LNCaP clone FGC (cell line): ENCODE data around the gene FAHD1.
"Not testable (repeated sequence)": the region's sequence is repeated elsewhere in the genome, so short reads cannot be mapped to it uniquely, and the experiment has no call there.

Experiments used
- DNase-seq: peaks from one replicate; pipeline ENCODE4 v3.0.0-alpha.2; 2011; ENCODE audit warnings: low read depth
- H3K4me3 ChIP-seq: 2 replicates; pipeline ENCODE4 v1.5.1; 2011; ENCODE audit warnings: mild to moderate bottlenecking, low read depth, low read length, control low read depth
- TF ChIP-seq, protein P1 (sequence below): IDR thresholded peaks from 2 replicates; pipeline ENCODE4 v1.5.1; 2012; ENCODE audit warnings: mild to moderate bottlenecking; ENCODE audit not compliant: control insufficient read depth, insufficient read depth; ENCODE audit errors: extremely low read depth

FAHD1 gene

DNA sequence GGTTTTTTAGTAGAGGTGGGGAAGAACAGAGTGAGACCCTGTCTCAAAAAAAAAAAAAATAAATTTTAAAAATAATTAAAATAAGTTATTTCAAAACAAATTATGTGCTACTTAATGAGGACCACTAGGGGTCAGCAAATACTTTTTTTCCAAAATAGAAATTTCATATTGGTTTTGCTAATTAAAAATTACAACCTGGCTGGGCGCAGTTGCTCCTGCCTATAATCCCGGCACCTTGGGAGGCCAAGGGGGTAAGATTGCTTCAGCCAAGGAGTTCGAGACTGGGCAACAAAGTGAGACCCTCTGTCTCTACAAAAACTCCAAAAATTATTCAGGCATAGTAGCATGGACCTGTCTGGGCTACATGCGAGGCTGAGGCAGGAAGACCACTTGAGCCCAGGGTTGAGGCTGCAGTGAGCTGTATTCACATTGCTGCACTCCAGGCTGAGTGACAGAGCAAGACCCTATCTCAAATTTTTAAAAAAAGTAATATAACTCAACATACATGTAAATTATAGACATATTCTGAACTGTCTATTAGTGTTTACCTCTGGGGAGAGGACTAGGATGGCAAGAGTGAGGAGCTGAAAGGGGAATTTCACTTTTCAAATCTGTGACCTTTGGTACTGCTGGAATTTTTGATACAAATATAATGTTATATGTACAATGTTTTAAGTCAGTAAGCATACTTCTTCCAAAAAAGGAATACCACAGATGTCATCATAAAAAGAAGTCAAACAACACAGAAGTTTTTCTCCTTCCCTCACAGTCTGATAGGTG lies 36.9 kb downstream of the FAHD1 start:
- DNase-seq: no peak
- no peak overlapping the region for H3K4me3 ChIP-seq
- TF ChIP-seq, protein P1, sequence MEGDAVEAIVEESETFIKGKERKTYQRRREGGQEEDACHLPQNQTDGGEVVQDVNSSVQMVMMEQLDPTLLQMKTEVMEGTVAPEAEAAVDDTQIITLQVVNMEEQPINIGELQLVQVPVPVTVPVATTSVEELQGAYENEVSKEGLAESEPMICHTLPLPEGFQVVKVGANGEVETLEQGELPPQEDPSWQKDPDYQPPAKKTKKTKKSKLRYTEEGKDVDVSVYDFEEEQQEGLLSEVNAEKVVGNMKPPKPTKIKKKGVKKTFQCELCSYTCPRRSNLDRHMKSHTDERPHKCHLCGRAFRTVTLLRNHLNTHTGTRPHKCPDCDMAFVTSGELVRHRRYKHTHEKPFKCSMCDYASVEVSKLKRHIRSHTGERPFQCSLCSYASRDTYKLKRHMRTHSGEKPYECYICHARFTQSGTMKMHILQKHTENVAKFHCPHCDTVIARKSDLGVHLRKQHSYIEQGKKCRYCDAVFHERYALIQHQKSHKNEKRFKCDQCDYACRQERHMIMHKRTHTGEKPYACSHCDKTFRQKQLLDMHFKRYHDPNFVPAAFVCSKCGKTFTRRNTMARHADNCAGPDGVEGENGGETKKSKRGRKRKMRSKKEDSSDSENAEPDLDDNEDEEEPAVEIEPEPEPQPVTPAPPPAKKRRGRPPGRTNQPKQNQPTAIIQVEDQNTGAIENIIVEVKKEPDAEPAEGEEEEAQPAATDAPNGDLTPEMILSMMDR: peak; percentile 36

- no peak overlapping the region for H3K4me3 ChIP-seq
- DNase-seq: no peak
- TF ChIP-seq, protein P1: no peak
Observed at GRCh38 chr16:1865902-1866690, 39.1 kb downstream of the FAHD1 start.

GRCh38 chr16:1870365-1871082 lies 43.5 kb downstream of the FAHD1 start:
- DNase-seq: no peak
- TF ChIP-seq, protein P1: no peak
- H3K4me3 ChIP-seq: no peak overlapping the region

GRCh38 chr16:1871974-1872635 lies 45.1 kb downstream of the FAHD1 start, which contains the start of gene MEIOB:
Gene MEIOB (minus strand): TSS chr16:1872164. CDS start chr16:1868175, 3,989 bp downstream.
- no peak within 1 kb of the TSS for H3K4me3 ChIP-seq
- DNase-seq: no peak
- TF ChIP-seq, protein P1: no peak

DNA sequence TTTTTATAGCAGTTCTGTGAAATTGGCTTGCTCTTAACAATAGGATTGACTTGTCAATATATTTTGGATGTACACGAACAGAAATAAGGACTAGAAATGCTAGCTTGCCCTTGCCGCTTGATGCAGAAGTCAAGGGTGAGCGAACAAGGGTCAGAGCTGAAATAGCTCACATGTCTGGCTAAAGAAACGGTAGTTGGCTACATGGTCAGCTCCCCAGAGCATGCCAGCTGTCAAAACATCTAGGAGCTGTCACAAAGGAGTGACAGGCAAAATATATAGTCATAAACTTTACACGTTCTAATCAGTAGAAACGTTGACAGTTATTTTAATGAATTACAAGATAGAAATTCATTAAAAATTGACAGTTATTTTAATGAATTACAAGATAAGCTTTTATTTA lies 47.8 kb downstream of the FAHD1 start:
- TF ChIP-seq, protein P1: no peak
- H3K4me3 ChIP-seq: no peak overlapping the region
- DNase-seq: no peak

GRCh38 chr16:1876066-1876465 lies 49.1 kb downstream of the FAHD1 start:
- not testable (repeated sequence) for H3K4me3 ChIP-seq, DNase-seq
